SU-DHL-6 (cell line): ENCODE data around the gene ST6GALNAC6.
A peak's percentile ranks its signal among the peaks of the same experiment; 100 is the strongest.

ENCODE experiments used
- H2AFZ ChIP-seq: fragments of 200-600 bp; sonication (generic); 2 replicates; pipeline ENCODE4 v1.6.1; 2014; ENCODE audit warnings: low read depth, mild to moderate bottlenecking, moderate library complexity, mixed read lengths, antibody characterized with exemption, low read length; ENCODE audit not compliant: severe bottlenecking
- H3F3A ChIP-seq: fragments of 200-600 bp; shearing (Covaris generic); 2 replicates; pipeline ENCODE4 v1.6.0; 2016; ENCODE audit warnings: antibody characterized with exemption, mild to moderate bottlenecking; ENCODE audit not compliant: insufficient read depth
- H3K27ac ChIP-seq: fragments of 200-600 bp; sonication (generic); 2 replicates; pipeline ENCODE4 v1.5.1; 2016; ENCODE audit warnings: low read depth, mild to moderate bottlenecking, low read length, moderate library complexity, mixed read lengths
- H3K27me3 ChIP-seq: fragments of 200-600 bp; sonication (generic), shearing (Covaris generic); 2 replicates; pipeline ENCODE4 v1.6.0; 2014; ENCODE audit warnings: mild to moderate bottlenecking, low read length
- H3K36me3 ChIP-seq: fragments of 200-600 bp; sonication (generic); 2 replicates; pipeline ENCODE4 v1.6.1; 2014; ENCODE audit warnings: mild to moderate bottlenecking, low read length, mixed read lengths
- H3K4me2 ChIP-seq: fragments of 300-600, 200-600 bp; shearing (Covaris generic), sonication (generic); 2 replicates; pipeline ENCODE4 v1.6.0; 2014; ENCODE audit warnings: low read length, low read depth, mild to moderate bottlenecking; ENCODE audit not compliant: poor library complexity, severe bottlenecking
- H3K4me3 ChIP-seq: fragments of 200-600 bp; sonication (generic); 2 replicates; pipeline ENCODE4 v1.5.1; 2014; ENCODE audit warnings: antibody characterized with exemption, low read length, mild to moderate bottlenecking, mixed read lengths; ENCODE audit not compliant: insufficient read depth, poor library complexity, severe bottlenecking
- H3K79me2 ChIP-seq: fragments of 200-600 bp; sonication (generic); 2 replicates; pipeline ENCODE4 v1.6.1; 2014; ENCODE audit warnings: mild to moderate bottlenecking, low read length, moderate library complexity; ENCODE audit not compliant: insufficient read depth
- H3K9ac ChIP-seq: fragments of 200-600 bp; sonication (generic); 2 replicates; pipeline ENCODE4 v1.7.0; 2014; ENCODE audit warnings: mild to moderate bottlenecking, low read length
- H3K9me2 ChIP-seq: fragments of 200-600 bp; sonication (generic); replicated peaks from 2 replicates; pipeline ENCODE4 v1.6.1; 2014; ENCODE audit warnings: low read length; ENCODE audit not compliant: insufficient read depth
- H3K9me3 ChIP-seq: fragments of 200-600 bp; sonication (generic); 2 replicates; pipeline ENCODE4 v1.6.1; 2014; ENCODE audit warnings: low read length, mixed read lengths; ENCODE audit not compliant: insufficient read depth
- H4K20me1 ChIP-seq: fragments of 200-600 bp; sonication (generic); 2 replicates; pipeline ENCODE4 v1.6.1; 2014; ENCODE audit warnings: low read depth, mild to moderate bottlenecking, antibody characterized with exemption, low read length, moderate library complexity, mixed read lengths
- CTCF ChIP-seq: fragments of 200-600 bp; sonication (generic); IDR thresholded peaks from one replicate; pipeline ENCODE4 v1.5.1; 2017; ENCODE audit warnings: antibody characterized with exemption, mild to moderate bottlenecking, low read length, moderate library complexity; ENCODE audit not compliant: insufficient read depth, poor library complexity, severe bottlenecking
- EZH2phosphoT487 ChIP-seq: fragments of 200-600 bp; sonication (generic), shearing (Covaris generic); conservative IDR thresholded peaks from 2 replicates; pipeline ENCODE4 v1.6.1; 2018; ENCODE audit warnings: mild to moderate bottlenecking, antibody characterized with exemption, low read length, moderate library complexity, mixed read lengths

The ST6GALNAC6 gene

GRCh38 chr9:127945942-127946341, 46.5 kb upstream of the ST6GALNAC6 start:
- Histone ChIP-seq H4K20me1 (no peaks in the 10 kb centered on the region; the same call in 1 of the 2 replicates), H3K27ac (no peak overlapping the region), H3K4me3 (no peak overlapping the region), H3F3A (peaks cover 14% of the 10 kb centered on the region), H3K9me3 (no peaks in the 10 kb centered on the region), H3K9ac (no peak overlapping the region), H3K9me2 (no peaks in the 10 kb centered on the region), H3K79me2 (peaks cover 27% of the 10 kb centered on the region), H2AFZ (no peak overlapping the region), H3K36me3 (peaks cover 12% of the 10 kb centered on the region), H3K4me2 (no peak overlapping the region), H3K27me3 (no peaks in the 10 kb centered on the region)
- no peak for TF ChIP-seq EZH2phosphoT487

GRCh38 chr9:127945338-127945737, 45.9 kb upstream of the ST6GALNAC6 start:
- Histone ChIP-seq H3K79me2 (peaks cover 21% of the 10 kb centered on the region), H4K20me1 (no peaks in the 10 kb centered on the region; the same call in 1 of the 2 replicates), H3K36me3 (peaks cover 12% of the 10 kb centered on the region)

GRCh38 chr9:127944586-127945218, 45.3 kb upstream of the ST6GALNAC6 start:
- Histone ChIP-seq H3K36me3 (peaks cover 15% of the 10 kb centered on the region), H3K9me2 (no peaks in the 10 kb centered on the region), H3K27me3 (no peaks in the 10 kb centered on the region), H3K79me2 (peaks cover 15% of the 10 kb centered on the region), H3K9me3 (no peaks in the 10 kb centered on the region), H3K9ac (no peak overlapping the region), H2AFZ (no peak overlapping the region), H4K20me1 (no peaks in the 10 kb centered on the region; the same call in 1 of the 2 replicates), H3F3A (peaks cover 27% of the 10 kb centered on the region), H3K4me3 (no peak overlapping the region), H3K4me2 (no peak overlapping the region), H3K27ac (no peak overlapping the region)
- no peak for TF ChIP-seq EZH2phosphoT487
- TF ChIP-seq CTCF: no peak

More at GRCh38 chr9:127945338-127945737, 45.9 kb upstream of the ST6GALNAC6 start:
- H3K4me2 ChIP-seq: no peak overlapping the region
- no peaks in the 10 kb centered on the region for H3K27me3 ChIP-seq
- H3K9me2 ChIP-seq: no peaks in the 10 kb centered on the region
- H3K4me3 ChIP-seq: no peak overlapping the region
- H3K9ac ChIP-seq: no peak overlapping the region
- no peak overlapping the region for H2AFZ ChIP-seq
- H3F3A ChIP-seq: peaks cover 20% of the 10 kb centered on the region
- TF ChIP-seq CTCF (no peak), EZH2phosphoT487 (no peak)
- H3K9me3 ChIP-seq: no peaks in the 10 kb centered on the region
- no peak overlapping the region for H3K27ac ChIP-seq

GRCh38 chr9:127943731-127944144, 44.3 kb upstream of the ST6GALNAC6 start:
- Histone ChIP-seq H3K4me2 (no peak overlapping the region), H3F3A (peaks cover 35% of the 10 kb centered on the region), H3K27ac (peak overlapping the region; percentile 21; the same call in 1 of the 2 replicates), H3K9ac (no peak overlapping the region), H3K9me2 (no peaks in the 10 kb centered on the region), H2AFZ (no peak overlapping the region), H3K36me3 (peaks cover 15% of the 10 kb centered on the region), H3K27me3 (no peaks in the 10 kb centered on the region), H4K20me1 (no peaks in the 10 kb centered on the region), H3K9me3 (no peaks in the 10 kb centered on the region), H3K4me3 (no peak overlapping the region), H3K79me2 (peaks cover 8% of the 10 kb centered on the region; the same call in 1 of the 2 replicates)
- TF ChIP-seq EZH2phosphoT487 (no peak), CTCF (peak; percentile 91)
